HFFc6 (cell line): ENCODE measurements around the gene TPCN1. TPM values are rescaled to one million over a fixed set of nuclear protein-coding genes. Genes with fewer than 3 reads are reported as not detected.
"Not testable (repeated sequence)": the region's sequence is repeated elsewhere in the genome, so short reads cannot be mapped to it uniquely, and the experiment has no call there.

Experiments used
- DNase-seq: peaks from one replicate; pipeline ENCODE4 v3.0.0-alpha.2; 2018
- H3K27ac Mint-ChIP-seq: 2 replicates; pipeline ENCODE4 v1.8.0; 2020; ENCODE audit warnings: mild to moderate bottlenecking, mixed read lengths
- H3K27me3 Mint-ChIP-seq: 2 replicates; pipeline ENCODE4 v1.8.0; 2021; ENCODE audit warnings: mild to moderate bottlenecking, moderate library complexity, mixed read lengths; ENCODE audit not compliant: insufficient read depth
- H3K36me3 Mint-ChIP-seq: 2 replicates; pipeline ENCODE4 v1.8.0; 2021; ENCODE audit warnings: low read depth, mixed read lengths
- H3K4me1 Mint-ChIP-seq: 2 replicates; pipeline ENCODE4 v1.8.0; 2020; ENCODE audit warnings: low read depth, mixed read lengths
- H3K4me3 Mint-ChIP-seq: 2 replicates; pipeline ENCODE4 v1.8.0; 2020; ENCODE audit warnings: mild to moderate bottlenecking, moderate library complexity, mixed read lengths
- H3K9me3 Mint-ChIP-seq: 2 replicates; pipeline ENCODE4 v1.8.0; 2020; ENCODE audit warnings: mild to moderate bottlenecking, mixed read lengths
- CTCF ChIP-seq: fragments of 200-600 bp; sonication (generic); IDR thresholded peaks from 2 replicates; pipeline ENCODE4 v1.5.0; 2021; ENCODE audit warnings: antibody characterized with exemption, mild to moderate bottlenecking
- total RNA-seq, 6 experiments: library from RNA; stranded (reverse); fragmentation: NEBNext Ultra II Directional; extraction: Animal tissue kit (Norgen Biotek cat#: 25700); gene quantifications; 2 replicates in 1 of 6; 3 replicates in 5 of 6; pipeline ENCODE4 v1.2.3, GENCODE V29; 2021

TPCN1 gene
- total RNA-seq, 6 experiments from 2014 or later = 19.0 to 33.3 (median 20.6) TPM

GRCh38 chr12:113202300-113203075 lies 18.8 kb upstream of the TPCN1 start:
- Mint-ChIP-seq H3K27me3 (no peaks in the 10 kb centered on the region), H3K9me3 (no peaks in the 10 kb centered on the region), H3K27ac (no peak overlapping the region), H3K36me3 (0 out of 2 replicates have a peak, but pooled peaks cover 5% of the 10 kb centered on the region), H3K4me3 (no peak overlapping the region), H3K4me1 (peaks cover 19% of the 10 kb centered on the region)
- no peak for DNase-seq
- no peak for TF ChIP-seq CTCF

DNA sequence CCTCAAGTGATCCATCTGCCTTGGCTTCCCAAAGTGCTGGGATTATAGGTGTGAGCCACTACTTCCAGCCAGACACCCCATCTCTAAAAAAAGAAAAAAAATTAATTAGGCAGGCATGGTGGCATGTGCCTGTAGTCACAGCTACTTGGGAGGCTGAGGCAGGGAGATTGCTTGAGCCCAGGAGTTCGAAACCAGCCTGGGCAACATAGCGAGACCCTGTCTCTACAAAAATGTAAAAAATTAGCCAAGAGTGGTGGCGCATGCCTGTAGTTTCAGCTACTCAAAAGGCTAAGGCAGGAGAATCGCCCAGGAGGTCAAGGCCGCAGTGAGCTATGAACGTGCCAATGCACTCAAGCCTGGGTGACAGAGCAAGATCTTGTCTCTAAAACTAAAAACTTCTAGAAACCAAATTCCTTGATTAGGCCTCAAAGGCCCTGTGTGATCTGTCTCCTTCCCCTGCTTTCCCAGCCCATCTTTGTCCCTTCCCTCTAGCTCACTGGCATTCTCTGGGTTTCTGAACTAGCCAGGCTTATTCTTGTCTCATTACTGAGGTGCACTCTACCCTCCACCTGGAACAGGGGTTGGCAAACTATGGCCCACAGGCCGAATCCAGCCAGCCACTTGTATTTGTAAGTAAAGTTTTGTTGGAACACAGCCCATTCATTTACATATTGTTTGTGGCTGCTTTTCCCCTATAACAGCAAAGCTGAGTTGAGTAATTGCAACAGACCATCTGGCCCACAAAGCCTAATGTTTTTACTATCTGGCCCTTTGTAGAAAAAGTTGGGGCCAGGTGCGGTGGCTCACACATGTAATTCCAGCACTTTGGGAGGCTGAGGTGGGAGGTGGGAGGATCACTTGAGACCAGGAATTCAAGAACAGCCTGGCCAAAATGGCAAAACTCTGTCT lies 17.2 kb upstream of the TPCN1 start:
- Mint-ChIP-seq H3K9me3 (no peaks in the 10 kb centered on the region), H3K27me3 (peaks cover 2% of the 10 kb centered on the region; the same call in 1 of the 2 replicates), H3K27ac (no peak overlapping the region), H3K4me1 (peaks cover 22% of the 10 kb centered on the region), H3K36me3 (0 out of 2 replicates have a peak, but pooled peaks cover 5% of the 10 kb centered on the region), H3K4me3 (no peak overlapping the region)
- no peak for TF ChIP-seq CTCF
- no peak for DNase-seq

GRCh38 chr12:113204804-113205203 lies 16.5 kb upstream of the TPCN1 start:
- Mint-ChIP-seq H3K27ac (no peak overlapping the region), H3K4me3 (no peak overlapping the region), H3K36me3 (0 out of 2 replicates have a peak, but pooled peaks cover 5% of the 10 kb centered on the region), H3K27me3 (peaks cover 2% of the 10 kb centered on the region; the same call in 1 of the 2 replicates), H3K4me1 (peaks cover 22% of the 10 kb centered on the region), H3K9me3 (no peaks in the 10 kb centered on the region)
- DNase-seq = no peak
- TF ChIP-seq CTCF = no peak

- H3K36me3 Mint-ChIP-seq, H3K9me3 Mint-ChIP-seq, DNase-seq, H3K27me3 Mint-ChIP-seq, H3K27ac Mint-ChIP-seq, H3K4me3 Mint-ChIP-seq: not testable (repeated sequence)
- peaks cover 30% of the 10 kb centered on the region for H3K4me1 Mint-ChIP-seq
Measured at GRCh38 chr12:113206802-113207201, 14.5 kb upstream of the TPCN1 start.

DNA sequence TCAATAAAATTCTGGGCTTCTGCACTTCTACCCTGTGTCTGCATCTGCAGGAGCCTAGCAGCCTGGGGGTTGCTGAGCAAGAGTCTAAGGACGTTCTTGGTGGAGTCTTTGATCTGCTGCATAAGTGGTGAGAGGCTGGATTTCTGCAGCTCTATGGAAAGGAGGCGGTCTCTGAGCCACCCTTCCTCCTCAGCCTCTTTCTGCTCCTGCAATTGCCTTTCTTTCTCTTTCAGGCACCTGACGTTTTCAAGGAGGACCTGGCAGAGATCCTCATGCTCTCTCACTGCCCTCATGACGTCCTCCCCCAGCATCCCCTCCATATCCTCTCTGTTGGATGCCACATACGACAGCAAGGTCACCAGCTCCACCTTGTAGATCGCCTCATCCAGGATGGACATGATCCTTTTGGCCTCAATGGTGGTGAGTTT lies 13.6 kb upstream of the TPCN1 start:
- no peak overlapping the region for H3K4me3 Mint-ChIP-seq
- H3K4me1 Mint-ChIP-seq = peaks cover 30% of the 10 kb centered on the region
- H3K9me3 Mint-ChIP-seq = no peaks in the 10 kb centered on the region
- H3K27me3 Mint-ChIP-seq = peaks cover 2% of the 10 kb centered on the region; the same call in 1 of the 2 replicates
- DNase-seq = no peak
- 0 out of 2 replicates have a peak, but pooled peaks cover 5% of the 10 kb centered on the region for H3K36me3 Mint-ChIP-seq
- no peak overlapping the region for H3K27ac Mint-ChIP-seq
- TF ChIP-seq CTCF = no peak
